HG03378 (cell line): ENCODE results near the gene SLIT3.

ENCODE experiments used
- ATAC-seq: cut with Tn5 transposase; IDR thresholded peaks from one replicate; pipeline ENCODE4 v1.9.1; 2021; ENCODE audit warnings: mild to moderate bottlenecking, moderate library complexity; ENCODE audit not compliant: unreplicated experiment

The SLIT3 gene

DNA sequence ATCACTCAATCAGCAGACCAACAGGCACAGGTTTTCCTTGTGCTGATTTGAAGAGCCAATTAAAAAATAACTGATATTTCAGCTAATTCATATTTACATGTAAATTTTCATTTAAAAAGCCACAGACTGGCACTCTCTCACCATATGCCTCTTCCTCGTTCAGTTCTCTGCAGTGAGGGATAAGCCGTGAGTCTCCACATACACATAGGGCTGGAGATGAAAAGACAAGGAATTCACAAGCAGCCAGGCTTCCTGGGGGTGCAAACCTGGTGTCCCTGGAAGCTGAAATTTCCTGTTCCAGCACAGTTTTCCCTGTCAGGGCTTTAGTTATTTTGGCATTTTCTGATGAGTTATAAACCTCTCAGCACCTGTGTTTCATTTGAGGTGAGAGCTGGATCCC, 397.9 kb downstream of the SLIT3 start:
- ATAC-seq, result no peak

DNA sequence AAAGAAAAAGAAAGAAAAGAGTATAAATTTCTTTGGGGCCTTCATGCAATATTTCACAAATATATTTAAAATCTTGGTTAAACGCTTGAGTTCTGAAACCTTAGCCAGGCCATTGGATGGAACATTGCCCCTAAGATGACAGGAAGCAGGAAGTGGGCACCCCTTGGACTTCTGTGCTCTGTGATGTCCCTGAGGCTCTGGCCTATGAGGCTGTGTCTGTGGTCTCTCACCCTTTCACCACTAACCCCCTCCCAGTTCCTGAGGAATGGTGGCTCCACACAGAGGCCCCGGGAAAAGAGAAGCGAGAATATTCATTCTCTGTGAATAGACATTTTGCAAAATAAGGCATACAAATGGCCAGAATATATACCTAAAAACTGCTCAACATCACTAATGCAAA, 401.3 kb downstream of the SLIT3 start:
- no peak for ATAC-seq

DNA sequence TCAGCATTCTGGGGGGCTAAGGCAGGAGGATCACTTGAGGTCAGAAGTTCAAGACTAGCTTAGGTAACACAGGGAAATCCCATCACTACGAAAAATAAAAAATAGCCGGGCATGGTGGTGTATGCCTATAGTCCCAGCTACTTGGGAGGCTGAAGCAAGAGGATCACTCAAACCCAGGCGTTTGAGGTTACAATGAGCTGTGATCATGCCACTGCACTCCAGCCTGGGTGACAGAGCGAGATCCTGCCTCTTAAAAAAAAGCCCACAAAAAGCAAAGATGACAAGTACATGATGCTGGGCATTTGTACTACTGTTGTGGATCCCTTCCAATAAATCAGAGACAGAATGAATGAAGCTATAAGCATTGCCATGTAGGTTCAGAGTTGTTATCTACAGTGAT, 401.7 kb downstream of the SLIT3 start:
- ATAC-seq, result no peak

DNA sequence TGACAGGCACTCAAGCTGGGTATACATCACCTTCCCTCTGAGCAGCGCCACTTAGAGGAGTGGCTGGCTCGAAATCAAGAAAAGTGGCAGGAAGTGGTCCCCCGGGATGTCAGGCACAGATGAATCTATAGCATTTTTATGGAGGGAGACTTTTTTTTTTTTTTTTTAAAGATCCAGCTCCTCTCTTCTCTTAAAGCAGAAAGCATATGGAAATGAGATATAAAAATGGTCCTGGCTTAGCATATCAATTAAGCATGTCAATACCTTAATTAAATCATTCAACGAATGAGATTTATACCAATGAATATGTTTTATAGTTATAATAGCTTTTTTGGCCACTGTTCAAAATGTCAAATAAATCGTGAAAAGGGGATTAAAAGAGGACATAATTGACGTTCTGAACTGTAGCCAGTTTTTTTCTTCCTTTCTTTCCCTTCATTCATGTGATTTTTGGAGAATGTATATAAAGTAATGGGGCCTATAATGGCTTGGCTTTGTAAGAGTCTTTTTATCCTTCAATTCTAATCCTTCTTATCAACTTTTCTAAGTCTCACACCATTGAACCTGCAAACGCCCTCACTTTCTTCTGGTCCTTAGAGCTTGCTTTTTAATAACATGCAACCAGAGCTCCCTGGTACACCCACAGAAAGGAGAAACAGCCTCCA, 402.6 kb downstream of the SLIT3 start:
- no peak for ATAC-seq

DNA sequence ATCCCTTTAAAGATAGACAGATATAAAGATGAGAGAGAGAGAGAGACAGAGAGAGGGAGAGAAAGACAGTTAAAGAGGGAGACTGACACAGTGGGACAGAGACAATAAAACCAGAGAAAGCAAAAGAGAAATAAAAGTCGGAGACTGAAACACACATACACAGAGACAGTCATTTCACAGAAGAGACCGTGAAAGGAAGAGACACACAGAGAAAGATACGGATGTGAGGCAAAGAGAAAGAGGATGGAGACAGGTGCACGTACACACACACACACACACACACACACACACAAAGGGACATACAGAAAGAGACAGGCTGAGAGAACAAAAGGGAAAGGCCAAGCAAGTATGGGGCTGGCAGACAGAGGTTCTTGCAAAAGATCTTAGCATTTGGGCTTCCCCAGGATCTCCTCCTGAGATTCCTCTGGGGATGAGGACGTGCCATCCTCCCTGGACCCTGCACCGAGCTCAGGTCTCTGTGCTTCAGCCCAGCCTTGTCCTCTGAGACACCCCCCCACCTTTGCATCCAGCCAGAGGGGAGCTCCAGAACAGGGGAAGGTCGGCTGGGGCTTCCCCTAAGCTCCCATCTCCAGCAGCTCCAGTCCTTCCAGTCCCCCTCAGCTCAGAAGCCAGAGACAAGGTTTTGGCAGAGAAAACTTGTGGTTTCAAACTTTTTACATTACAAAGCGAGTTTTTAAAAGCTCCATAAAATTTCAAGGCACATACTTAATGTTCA, 403.4 kb downstream of the SLIT3 start:
- no peak for ATAC-seq

DNA sequence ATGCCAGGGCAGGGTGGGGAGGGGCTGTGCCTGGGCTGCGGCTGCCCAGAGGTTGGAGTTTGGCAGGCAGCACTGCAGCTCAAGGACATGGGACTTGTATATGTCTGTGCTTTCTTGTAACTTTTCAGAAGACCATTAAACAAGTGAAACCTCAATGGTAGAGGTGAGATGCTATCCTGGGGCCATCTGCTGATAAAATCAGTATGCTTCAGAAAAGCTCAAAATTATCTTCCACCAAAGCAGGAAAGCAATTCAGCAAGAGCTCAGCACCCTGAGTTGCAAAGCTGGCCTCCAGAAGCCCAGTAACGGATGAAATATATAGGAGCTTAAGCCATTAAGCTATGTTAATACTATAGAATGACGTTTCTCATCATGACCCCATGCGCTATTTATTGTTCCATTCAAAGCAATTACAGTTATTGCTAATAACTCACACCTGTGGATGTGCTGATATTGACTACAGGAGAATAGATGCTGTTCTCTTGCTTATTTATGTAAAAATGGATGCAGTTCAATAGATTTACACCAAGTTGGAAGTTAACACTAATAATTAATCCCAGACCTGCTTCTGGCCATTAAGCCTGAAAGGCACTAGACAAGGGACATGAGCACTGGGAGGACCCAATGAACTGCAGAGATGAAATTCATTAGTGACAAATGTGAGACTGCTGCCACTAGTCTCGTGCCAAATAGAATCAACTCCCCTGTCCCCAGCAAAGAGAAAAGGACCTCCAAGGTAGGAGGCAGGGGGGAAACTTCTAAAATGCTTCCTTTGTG, 405.5 kb downstream of the SLIT3 start:
- no peak for ATAC-seq

DNA sequence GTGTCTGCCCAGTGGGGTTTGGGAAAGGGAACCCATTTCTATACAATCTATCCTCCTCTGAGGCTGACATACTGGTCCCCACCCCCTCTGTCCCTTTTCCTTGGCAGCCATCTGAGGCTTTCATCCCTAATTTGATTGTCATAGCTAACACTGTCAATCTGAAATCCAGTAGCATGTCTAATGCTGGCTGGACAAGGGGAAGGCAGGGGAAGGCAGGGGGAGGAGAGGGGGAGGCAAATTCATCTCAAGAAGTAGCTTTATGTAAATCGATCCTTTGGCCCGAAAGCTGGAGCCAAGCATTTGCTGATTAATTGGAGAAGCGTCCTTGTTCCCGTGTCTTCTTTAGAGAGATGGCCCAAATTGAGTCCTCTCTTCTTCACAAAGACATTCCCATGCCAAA, 407.7 kb downstream of the SLIT3 start:
- no peak for ATAC-seq

DNA sequence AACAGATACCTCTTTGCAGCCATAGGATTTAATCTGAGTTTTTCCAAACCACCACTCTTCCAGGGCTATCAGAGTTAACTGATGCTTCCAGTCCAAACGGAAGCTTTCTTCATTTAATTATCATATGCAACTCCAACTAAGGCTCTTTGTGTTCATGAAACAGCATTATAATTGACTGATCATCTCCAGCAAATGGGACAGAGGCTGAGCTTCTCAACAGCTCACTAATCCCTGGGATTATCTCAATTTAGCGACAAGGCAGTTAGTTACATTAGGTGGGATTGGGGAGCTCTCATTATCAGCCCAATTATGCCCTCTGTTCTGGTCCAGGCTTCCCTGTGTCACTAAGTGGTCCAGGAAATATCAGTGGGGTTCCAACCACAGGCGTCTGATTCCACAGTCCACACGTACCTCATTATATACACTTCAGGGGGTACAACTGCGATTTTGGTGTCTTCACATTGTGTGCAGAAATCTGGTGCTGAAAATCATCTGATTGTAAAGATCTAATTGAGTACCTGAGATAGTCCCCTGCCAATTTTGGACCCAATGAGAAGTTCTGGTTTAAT, 408.2 kb downstream of the SLIT3 start:
- ATAC-seq, result no peak

DNA sequence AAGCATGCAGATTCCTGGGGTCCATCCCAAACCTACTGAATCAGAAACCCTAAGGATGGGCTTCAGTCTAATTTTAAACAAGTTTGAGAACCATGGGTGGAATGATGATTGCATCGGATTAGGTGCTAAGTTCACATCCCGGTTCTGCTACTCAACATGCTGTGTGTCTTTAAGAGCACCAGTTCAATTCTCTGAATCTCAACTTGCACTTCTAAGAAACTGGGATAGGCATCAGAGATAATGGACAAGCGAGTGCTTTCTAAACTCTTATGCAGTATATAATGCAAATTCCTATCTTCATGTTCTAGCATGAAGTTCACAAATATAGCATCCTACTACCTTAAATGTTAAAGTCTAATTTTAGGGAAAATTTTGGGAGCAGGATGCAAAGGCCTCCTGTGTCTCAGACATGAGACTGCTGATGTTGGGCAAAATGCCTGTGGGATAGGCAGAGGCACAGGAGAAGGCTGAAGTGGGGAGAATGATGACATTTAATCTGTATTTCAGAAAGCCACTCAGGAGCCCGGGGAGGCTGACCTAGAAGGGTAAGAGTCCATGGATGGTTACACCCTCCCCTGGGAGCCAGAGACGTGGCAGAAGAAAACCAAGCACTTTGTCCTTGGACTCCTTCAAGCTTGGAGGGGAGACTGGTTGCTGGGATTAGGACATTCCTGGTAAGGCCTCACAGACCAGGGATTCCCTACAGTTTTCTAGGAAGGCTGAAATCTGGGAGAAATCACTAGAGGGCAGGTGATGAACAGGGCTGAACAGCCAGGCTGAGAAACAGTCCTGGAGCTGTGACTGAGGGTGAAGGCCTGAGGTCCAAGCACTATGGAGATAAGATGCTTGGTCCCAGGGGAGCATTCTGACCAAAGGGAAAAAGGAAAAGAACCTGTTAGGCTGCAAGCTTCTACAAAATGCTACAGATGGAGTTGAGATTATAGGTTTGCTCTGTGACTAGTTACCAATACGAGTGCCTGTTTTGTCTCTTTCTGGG, 409.8 kb downstream of the SLIT3 start:
- no peak for ATAC-seq

DNA sequence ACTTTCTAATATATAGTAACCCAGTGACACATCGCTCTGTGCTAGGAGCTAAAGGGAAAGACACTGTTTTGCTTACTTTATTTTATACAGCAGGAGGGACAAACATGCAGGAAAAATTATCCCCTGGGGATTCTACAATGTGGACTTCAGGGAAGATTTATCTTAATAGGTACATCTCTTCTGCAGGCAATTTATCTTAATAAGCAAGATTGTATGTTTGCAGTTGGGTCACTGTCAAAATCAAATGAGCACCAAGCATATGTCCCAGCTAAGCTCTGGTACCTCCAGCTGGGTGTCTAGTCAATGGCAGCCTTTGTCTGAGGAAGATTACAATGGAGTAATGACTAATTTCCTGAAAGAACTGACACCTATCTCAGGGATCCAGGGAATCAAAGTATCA, 411.9 kb downstream of the SLIT3 start:
- ATAC-seq, result no peak

DNA sequence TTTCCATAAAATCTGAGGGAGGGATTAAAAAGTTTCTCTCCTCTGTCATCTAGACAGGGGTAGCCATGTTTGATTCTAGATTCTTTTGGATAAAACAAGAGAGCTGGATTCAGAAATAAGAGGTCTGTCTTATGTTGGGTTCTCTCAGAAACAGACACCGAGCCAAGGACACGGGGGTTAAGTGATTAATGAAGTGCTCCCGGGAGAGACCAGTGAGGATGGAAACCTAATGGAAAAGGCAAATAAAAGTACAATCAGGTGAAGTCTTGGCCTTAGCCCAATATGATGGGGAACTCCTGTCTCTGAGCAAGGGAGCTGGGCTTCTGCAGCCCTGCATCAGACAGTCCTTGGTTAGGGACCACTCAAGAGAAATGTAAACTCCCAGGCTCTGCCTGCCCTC, 413.0 kb downstream of the SLIT3 start:
- ATAC-seq, result no peak

DNA sequence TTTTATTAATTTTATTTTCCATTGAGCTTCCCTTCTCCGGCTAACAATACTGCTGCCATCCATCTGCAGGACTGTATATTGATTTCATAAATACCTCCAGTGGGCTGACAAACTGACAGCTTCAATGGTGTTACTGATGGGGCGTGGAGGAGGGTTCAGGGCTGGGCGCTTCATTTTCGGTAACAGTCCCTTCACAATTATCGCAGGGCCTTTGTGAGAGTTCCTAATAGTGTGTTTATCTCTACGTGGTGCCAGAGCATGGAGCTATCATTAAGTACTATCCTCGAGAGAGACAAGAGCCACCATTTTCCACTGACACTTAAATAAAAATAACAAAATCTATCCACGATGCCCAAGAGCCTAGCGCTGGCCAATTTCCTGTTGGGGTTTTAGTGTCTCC, 414.8 kb downstream of the SLIT3 start:
- ATAC-seq, result no peak

DNA sequence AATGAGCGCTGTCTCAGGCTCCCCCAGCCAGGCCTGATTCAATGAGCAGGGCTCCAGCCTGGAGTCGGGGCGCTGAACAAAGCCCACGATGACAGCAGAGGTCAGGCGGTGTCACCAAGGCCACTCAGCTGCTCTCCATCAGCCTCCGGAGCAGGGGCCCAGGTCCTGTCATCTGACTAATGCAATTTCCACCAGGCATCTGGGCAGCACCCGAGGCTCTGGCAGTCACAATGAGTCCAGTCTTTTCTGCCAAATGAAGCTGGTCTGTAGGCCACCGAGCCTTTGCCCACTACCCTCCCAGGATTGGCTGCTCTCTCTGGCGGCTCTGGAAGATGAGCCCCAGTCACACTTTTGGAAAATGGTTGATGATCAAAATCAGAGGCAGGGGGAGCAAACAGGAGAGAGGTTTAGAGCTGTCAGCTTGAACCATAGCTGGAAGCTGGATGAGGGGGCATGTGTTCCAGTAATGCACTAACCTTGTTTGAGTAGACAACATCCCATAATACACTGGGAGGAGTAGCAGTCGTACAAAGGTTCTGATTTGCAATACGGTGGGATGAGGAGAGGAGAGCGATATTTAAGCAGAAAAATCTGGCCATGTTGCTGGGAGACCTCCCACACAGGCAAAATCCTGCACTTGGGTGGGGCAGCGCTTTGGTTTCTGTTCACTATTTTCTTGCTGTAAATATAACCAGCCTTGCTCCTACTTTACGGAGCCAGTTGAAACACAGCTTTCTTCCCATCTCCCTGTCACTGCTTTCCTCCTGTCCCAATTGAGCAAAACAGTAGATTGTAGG, 415.4 kb downstream of the SLIT3 start:
- no peak for ATAC-seq

DNA sequence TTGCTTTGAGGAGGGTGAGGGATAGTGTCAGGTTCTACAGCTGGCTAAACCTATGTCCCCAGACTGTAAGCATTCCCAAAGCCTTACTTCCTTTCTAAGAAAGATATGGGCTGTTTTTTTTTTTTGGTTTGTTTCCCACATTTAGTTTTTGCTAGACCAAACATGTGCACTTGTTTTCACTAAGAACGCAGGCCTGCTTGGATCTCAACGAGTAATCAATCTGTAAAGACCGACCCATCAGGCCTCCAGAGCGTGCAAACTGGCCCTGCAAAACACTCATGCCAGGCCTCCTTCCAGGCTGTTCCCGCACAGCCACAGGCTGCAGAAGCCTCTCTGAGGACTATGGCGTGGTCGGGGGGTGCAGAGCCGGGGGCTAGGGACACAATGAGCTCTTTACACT, 416.9 kb downstream of the SLIT3 start:
- no peak for ATAC-seq

DNA sequence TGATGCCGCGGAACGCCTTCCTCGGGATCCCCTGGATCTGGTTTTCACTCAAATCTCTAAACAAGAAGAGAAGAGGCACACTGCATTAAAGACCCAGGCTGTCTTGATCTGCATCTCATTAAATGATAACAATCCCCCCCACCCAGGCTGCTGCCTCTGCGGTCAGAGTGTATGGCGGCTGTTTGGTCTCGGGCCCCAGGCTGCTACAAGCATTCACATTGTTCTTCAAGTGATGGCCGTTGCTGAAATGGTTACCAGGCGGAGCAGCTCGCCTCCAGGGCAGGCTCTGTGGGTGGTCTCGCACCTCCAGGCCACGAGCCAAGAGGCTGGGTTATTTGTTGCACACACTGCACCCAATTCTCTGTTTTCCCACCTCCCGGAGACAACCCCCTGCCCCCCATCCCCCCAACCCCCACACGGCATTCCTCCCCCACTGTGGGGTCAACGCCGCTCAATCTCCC, 417.6 kb downstream of the SLIT3 start:
- ATAC-seq, result no peak

DNA sequence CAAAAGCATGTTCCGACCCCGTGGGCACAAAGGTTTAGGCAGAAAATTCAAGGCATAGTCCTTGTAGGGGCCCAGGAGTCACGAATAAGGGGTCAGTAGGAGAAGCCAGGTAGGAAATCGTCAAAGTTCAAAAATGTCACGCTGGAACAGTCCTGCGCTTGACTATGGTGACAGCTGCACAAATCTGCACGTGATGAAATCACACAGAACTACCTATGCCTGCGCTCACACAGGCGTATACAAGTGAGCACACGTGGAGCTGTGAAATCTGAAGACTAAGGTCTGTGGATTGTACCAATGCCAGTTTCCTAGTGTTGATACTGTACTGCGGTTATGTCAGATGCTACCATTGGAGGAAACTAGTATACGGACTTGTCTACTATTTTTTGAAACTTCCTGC, 418.7 kb downstream of the SLIT3 start:
- no peak for ATAC-seq

DNA sequence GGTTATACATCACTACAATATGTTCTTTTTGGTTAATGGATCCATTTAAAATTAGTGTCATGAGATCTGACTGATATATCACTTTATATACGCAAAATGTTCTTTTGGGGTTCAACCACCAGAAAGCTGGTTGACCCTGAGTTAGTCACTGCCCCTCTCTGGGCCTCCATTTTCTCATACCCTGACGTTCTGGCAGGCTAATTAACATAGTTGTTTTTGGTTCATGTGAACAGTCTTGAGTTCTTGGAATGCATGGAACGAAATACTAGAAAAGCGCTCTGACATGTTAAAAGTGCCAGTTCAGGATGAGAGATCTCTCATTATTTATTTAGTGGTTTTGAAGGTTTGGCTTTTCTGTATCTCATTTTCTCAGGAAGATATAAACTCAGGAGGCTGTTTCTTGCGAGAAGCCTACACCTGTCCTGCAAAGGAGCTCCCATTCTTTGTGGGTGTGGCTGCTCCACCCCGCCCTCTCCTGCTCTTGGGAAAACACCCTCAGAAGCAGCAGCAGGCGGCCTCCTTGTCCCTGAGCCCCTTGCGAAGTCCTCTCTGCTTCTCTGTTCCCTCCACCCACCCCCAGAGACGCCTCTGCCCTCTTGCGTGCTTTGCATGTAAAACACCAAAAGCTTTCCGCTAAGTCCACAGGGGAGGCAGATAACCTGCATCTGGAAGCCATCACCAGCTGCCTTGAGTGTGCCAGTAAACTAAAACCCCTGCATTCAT, 419.4 kb downstream of the SLIT3 start:
- ATAC-seq, result no peak

DNA sequence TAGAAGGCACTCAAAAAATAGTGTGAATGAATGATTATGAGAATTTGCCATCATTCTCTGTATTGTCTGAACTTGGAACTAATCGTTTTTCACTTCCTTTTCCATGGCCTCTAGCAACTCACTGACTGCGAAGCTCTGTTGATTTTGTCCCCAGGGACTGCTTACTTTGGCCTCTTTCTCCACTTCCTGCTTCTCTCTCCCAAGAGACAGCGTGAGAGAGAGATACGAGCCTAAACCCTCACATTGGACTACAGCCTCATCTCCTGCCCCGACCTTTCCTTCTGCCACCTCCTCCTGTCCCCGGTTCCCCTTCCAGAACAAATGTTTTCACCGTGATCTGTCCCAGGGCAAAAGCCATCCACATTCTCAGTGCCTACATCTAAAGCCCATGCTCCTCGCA, 421.0 kb downstream of the SLIT3 start:
- peak; percentile 99 for ATAC-seq

DNA sequence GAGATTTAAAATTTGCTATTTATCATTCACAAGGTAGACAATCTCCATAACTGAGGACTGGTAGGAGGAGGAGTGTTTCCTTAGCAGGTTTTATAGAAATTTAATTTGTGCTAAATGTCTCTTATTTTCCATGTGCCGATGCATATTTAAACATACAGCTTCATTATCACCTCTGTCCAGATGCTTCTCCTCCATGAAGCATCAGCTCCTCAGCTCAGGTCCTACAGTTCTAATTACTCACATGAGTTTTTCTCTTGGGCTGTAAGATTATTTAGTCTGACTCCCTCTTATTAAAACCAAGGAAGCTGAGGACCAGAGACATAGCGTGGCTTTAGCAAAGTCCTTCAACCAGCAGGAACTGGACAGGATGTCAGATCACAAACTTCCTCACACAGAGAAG, 421.6 kb downstream of the SLIT3 start:
- no peak for ATAC-seq
